ENCODE results near the gene HSPA12A.
"Not testable (repeated sequence)": the region's sequence is repeated elsewhere in the genome, so short reads cannot be mapped to it uniquely, and the experiment has no call there.

Gene HSPA12A

GRCh38 chr10:116715839-116716377, 26.5 kb downstream of the HSPA12A start:
- DNase-seq (ENCODE audit: insufficient read length, low spot score) = no peak
- no peak for FAIRE-seq
- no peak for TF ChIP-seq CTCF (IDR thresholded peaks at IDR 0.05; ENCODE audit: insufficient read depth, missing control alignments)

- FAIRE-seq = no peak
- no peak for TF ChIP-seq CTCF (IDR thresholded peaks at IDR 0.05; ENCODE audit: insufficient read depth, missing control alignments)
- no peak for DNase-seq (ENCODE audit: insufficient read length, low spot score)
Observed at GRCh38 chr10:116715341-116715740, 27.0 kb downstream of the HSPA12A start.

- no peak for FAIRE-seq
- no peak for TF ChIP-seq CTCF (IDR thresholded peaks at IDR 0.05; ENCODE audit: insufficient read depth, missing control alignments)
Observed at GRCh38 chr10:116713846-116714245, 28.5 kb downstream of the HSPA12A start.

GRCh38 chr10:116712989-116713543, 29.3 kb downstream of the HSPA12A start:
- no peak for FAIRE-seq
- TF ChIP-seq CTCF (IDR thresholded peaks at IDR 0.05; ENCODE audit: insufficient read depth, missing control alignments) = no peak
- no peak for DNase-seq (ENCODE audit: insufficient read length, low spot score)

More at GRCh38 chr10:116713846-116714245, 28.5 kb downstream of the HSPA12A start:
- DNase-seq (ENCODE audit: insufficient read length, low spot score) = no peak

GRCh38 chr10:116712519-116712918, 29.8 kb downstream of the HSPA12A start:
- DNase-seq (ENCODE audit: insufficient read length, low spot score) = no peak
- no peak for TF ChIP-seq CTCF (IDR thresholded peaks at IDR 0.05; ENCODE audit: insufficient read depth, missing control alignments)
- FAIRE-seq = no peak

- FAIRE-seq; DNase-seq (ENCODE audit: insufficient read length, low spot score): not testable (repeated sequence)
Observed at GRCh38 chr10:116711803-116712202, 30.6 kb downstream of the HSPA12A start.

- FAIRE-seq (no peak), DNase-seq (ENCODE audit: insufficient read length, low spot score) (no peak)
- no peak for TF ChIP-seq CTCF (IDR thresholded peaks at IDR 0.05; ENCODE audit: insufficient read depth, missing control alignments)
Observed at GRCh38 chr10:116710076-116710475, 32.3 kb downstream of the HSPA12A start.

Data from D721Med (cell line).